Activated CD4-positive, alpha-beta T cell treated with anti-CD3 and anti-CD28 coated beads, Interleukin-2, amount 50 U/mL, for 16 hours (primary cell): Measurements from ENCODE around the gene TTLL11.
"Not testable (repeated sequence)": the region's sequence is repeated elsewhere in the genome, so short reads cannot be mapped to it uniquely, and the experiment has no call there.

Experiments used
- DNase-seq: peaks from one replicate; pipeline ENCODE4 v3.0.0-alpha.2; 2020

The TTLL11 gene

DNA sequence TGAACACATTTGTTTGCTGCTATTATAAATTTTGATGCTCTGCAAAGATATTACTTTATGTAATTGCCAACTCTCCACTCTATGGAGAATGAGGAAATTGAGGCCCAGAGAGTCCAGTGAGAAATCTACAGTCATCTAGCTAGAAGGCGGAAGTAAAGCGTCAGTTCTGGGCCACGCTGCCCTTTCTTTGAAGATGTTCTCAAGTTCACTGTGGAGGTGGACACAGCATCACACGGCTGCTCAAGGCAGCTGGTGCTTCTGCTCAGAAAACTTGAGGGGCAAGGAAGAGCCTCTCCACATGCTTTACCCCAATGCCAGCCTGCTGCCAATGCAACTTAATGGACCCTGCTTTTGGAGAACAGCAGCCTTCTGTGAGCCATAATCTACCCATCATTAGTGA, 96.3 kb downstream of the TTLL11 start:
- no peak for DNase-seq

DNA sequence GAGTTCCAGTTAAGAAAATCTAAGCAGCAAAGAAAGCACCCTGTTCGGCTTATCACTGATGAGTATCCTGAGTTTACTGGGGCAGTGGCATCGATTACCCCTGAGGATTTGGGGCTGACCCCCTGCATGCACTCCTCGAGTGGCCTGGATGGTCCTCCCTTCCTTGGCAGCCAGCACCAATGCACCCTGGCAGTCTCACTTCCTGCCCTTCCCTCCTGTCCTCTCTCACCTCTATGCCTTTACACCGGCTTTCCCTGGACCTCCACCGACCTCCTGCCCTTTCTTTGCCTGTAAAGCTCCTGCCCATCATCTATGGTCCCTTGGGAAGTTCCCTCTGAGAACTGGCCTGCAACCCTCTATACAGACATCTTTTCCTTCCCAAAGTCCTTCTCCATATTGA, 97.1 kb downstream of the TTLL11 start:
- DNase-seq = no peak

DNA sequence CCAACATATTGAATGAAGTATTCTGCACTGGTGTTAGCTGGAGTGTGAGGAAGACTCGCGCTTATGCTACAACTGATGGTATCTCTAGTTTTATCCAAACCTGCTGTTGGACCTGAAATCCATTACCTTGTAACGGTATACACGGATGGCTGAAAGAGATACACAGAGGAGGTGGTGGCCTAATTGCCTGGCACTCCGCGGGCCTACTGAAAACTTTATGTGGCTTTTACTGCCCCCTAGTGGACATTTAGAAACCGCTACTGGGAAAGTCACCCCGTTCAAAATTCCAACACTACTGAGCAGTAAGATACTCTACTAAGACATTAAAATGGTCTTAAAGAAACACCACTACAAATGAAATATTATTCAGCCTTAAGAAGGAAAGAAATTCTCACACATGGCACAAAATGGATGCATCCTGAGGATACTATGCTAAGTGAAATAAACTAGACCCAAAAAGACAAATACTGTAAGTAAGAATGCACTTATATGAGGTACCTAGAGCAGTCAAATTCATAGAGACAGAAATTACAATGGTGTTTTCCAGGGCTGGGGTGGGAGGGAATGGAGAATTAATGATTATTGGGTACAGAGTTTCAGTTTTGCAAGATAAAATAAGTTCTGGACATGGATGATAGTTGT, 100.4 kb downstream of the TTLL11 start:
- DNase-seq = peak; percentile 67

DNA sequence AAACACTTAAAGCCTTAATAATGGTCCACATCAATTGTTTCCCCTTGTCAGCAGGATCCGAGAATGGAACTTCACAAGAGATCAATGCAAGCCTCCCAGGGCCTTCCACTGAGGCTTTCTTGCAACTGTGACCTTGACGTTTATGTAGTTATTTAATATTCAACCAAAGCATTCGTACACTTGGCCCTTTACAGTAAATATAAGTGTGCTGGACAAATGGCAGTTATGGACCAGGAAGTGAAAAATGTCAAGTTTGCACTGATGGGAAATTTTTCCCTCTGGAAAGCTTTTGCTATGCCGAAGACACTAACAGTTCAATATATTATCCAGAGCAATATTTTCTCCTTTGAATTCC, 101.8 kb downstream of the TTLL11 start:
- no peak for DNase-seq

DNA sequence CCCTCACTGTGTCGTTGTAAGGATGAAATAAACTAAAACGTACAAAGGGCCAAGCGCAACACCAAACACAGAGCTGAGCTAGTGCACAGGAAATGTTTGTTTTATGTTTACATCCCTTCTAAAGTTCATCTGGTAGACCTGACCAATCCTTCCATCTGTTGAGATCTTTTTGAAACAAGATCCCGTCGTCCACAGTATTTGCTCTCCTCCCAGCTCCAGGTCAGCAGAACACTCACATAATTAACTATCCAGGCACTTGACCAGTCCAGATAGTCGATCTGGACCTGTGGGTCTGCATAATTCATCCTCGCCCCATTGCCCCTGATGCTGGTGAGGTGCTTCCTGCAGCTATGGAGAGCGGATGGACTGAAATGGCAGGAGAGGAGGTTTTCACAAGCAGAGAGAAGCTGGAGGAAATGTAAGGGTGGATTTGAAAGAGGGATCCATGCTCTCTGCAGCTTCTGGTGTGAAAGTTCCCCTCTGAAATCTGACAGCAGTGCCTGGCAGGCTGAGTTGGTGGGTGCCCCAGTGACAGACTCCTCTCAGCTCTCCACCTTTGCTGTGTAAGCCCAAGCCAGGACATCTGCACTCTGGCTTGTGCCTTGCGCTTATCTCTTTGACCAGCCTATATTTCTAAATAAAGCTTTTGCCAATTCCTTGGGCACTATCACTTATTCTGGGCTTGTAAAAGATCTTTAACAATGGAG, 102.4 kb downstream of the TTLL11 start:
- DNase-seq = no peak

DNA sequence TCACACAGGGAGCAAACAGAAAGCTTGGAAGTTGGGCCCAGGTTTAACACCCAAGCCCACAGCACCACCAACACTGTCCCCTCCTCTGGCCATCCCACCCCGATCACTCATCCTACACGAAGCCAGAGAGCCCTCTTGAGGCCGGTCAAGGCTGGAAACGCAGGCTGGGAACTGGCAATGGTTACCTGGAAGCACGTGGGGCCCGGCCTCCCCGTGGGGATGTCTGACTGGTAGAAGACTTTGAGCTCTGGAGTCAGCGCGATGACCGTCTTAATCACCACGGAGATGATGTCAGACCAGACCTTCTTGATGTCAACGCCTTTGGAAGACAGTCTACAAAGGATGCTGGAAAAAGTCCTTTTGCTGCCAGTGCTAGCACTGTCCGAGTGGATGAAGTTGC, 104.1 kb downstream of the TTLL11 start:
- DNase-seq = no peak

DNA sequence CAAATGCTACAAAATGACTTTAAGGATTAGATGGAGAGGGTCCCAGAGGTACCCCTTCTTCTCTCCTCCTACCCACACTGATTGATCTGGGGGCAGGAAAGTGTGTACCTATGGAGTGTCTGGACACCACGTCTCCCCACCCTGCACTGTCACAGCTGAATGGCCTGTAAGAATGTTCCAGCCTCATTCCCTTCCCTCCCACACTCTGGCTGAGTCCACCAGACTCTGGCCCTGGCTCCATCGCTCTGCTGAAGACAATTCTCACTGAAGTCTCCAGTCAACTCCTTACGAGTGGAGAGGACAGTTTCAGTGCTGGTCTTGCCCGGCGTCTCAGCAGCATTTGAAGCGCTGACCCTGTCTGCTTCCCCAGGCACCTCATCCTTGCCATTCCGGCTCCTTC, 105.8 kb downstream of the TTLL11 start:
- no peak for DNase-seq

DNA sequence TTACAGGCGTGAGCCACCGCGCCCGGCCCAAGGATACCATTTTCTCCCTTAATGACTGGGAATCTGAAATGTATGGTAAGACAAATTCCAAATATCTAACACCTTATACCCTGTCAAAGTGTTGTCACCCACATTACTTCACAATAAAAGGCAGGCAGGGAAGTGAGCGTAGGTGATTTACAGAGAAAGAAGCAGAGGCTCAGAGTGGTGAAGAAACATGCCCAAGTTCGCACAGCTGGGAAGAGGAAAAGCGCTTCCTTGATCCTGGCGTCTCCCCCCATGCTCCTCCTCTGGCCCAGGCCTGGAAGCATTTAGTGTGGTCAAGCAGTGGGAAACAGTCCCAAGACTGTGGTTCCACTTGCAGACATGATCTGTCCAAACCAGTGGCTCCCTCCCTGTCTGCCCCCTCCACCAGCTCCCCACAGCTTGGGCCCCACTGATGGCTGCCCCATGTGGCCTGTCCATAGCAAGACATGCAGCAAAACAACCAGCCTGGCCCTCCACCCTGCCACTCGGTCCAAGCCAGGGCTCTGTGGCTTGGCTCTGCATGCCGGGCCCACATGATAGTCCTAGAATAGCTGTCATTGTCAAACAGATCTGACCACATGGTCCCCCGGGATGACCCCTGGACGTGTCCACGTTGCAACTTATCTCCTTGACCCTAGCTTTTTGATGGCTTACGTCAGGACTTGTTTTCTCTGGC, 107.2 kb downstream of the TTLL11 start:
- DNase-seq = no peak

DNA sequence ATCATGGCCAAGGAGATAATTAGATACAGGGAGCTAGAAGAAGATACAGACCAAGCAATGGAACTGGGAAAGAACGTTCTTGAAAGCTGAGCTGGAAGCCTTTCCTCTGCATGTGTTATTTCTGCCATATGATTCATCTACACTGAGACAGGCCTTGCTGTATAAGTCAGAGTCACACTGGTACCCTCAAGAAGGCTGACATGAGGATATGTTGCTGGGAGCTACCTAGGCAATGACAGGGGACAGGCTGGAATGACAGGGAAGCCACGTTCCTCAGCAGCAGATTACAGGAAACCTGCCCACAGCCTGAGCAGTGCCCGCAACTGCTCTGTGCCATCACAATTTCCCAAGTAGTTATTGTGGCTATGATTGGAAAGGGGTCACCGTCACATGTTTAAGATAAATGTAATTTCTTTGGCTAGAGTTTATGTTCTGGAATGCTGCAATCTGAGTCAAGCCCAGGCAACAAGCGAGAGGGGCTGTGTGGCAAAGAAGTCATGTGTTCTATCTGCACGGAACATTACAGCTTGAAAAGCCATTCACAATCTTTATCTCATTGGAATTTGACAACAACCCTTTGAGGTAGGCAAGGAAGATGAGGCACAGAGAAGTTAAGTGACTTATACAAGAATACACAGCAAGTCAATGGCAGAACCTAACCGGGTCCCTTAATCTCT, 108.2 kb downstream of the TTLL11 start:
- DNase-seq = no peak

DNA sequence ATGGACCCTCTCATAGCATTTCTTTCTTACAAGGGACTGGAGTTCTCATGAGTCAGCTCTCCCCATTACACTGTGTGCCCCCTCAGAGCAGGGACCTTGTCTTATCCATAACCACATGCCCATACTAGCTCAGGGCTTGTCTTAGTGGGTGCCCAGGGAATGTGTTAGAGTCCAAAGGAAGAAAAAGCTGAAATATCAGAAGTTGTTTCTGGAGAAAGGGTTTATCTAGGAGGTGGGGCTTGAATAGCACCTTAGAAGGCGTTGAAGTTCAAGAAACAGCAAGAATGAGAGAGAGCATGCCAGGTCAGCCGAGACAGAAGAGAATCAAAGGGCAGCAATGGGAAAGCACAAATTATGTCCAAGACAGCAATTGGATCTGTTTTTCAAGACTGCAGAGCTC, 109.4 kb downstream of the TTLL11 start:
- DNase-seq = no peak

DNA sequence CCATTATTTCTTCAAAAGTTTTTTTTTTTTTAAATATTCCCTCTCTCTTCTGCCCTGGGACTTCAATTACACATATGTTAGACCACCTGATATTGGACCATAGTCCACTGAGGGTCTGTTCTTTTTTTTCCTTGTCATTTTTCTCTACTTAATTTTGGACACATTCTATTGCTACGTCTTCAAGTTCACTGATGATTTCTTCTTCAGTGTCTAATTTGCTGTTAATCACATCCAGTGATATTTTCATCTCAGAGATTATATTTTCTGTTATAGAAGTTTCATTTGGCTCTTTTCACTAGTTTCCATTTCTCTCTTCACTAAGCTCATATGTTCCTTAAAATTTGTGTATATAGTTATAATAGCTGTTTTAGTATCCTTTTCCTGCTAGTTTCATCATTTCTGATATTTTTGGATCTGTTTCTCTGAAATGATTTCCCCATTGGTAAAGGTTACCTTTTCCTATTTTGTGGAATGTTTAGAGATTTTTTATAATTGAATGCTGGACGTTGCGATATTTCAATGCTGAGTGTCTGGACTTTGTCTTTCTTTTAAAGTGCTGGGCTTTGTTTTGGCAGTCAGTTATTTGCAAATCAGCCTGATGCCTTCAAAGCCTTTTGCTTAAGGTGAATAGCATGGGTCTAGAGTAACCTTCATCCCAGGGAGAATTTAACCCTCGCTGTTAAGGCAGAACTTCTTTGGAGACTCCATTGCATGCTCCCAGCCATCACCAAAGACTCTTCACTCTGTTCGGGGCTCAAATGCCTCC, 111.8 kb downstream of the TTLL11 start:
- no peak for DNase-seq

DNA sequence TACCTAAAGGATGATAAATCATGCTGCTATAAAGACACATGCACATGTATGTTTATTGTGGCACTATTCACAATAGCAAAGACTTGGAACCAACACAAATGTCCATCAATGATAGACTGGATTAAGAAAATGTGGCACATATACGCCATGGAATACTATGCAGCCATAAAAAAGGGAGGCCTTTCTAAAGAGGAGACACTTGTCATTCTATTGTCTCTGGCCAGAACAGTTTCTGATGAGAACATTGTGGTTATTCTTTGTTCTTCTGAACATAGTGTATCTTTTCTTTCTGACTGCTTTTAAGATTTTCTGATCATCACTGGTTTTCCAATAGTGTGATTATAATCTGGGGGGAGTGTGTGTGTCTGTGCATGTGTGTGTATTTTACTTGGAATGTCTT, 112.4 kb downstream of the TTLL11 start:
- not testable (repeated sequence) for DNase-seq

DNA sequence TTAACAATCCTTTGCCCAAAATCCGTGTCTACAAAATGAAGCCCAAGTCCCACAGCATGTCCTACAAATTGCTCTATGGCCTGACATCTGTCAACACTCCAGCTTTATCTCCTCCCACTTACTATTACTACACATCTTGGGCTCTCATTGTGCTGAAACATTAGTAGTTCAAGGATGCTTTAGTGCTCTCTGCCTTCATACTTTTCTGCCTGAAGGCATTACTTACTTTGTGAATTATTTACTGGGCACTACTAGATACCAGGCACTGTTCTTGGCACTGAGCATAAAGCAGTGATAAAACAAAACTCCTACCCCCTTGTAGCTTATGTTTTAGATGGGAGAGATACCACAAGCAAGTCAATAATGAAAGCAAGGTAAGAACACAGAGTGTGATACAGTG, 113.4 kb downstream of the TTLL11 start:
- no peak for DNase-seq

DNA sequence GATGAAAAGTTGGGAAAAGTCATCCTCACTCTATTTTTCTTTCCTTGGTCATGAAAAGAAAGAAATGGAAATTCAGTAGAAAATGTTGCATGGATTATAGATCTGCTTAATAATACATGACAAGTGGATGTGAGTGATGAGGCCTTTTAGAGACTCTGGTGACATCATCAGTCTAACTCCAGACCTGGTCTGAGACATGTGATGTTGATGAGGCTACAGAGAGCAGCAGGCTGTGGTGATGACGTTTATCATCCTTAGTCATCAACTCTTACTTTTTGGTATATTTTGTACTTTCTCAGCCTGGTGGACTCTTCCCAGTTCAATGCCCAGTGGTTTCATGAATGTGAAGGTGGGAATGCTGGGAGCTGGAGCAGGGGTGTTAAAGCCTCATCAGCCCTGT, 116.4 kb downstream of the TTLL11 start:
- DNase-seq = no peak

DNA sequence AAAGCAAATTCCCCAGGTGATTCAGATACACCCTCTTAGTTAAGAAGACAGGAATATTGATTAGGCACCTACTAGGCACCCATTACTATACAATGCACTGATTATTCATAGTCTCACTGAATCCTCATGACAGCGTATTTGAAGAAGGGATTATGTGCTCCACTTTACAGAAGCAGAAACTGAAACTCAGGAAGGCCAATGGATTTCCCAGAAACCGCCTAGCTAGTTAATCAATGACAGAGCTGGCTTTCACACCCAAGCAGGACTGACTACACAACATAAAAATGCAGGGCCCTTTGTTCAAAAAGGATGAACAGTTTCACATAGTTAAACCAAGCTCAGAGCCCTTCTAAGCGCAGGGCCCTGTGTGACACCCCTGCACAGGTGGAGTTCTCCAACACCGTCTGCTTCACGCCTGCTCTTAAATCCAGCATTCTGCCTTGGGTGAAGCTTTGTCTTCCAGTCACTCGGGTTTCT, 117.3 kb downstream of the TTLL11 start:
- DNase-seq = no peak

DNA sequence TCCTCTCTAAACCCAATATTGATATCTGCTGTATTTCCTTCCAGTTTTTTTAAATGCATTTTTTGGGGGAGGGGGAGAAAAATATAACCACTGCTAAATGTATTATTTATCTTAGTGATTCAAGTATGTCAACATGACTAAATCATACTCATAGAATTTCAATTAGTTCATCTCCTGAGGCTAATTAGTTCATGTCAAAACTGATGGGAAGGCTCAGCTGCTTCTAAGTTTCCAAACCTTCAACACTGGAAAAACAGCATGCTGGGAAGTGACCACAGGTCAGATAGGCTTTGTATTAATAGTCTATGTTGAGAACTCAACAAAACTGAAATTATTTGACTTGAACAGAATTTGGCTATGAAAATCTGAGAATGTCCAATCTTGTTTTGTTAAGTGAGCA, 118.7 kb downstream of the TTLL11 start:
- DNase-seq = no peak

DNA sequence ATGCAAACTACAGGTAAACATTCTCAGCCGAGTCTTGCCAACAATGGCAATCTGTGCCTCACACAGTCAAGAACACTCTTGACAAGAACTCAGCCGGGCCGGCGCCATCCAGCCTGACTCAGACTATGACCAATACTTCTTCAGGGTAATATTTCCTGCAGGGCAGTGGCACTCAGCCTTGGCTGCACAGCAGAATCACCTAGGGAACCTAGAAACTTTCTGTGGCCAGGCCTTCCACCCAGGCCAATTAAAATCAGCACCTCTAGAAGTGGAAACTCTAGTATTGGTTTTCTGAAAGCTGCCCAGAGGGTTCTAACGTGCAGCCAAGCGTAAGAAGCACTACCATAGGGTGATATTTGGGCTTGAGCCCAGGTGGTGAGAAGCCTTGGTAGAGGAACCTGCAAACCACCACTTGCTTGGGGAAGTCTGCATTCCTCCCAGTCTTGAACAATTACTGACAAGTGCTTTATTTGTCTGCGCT, 120.6 kb downstream of the TTLL11 start:
- no peak for DNase-seq

DNA sequence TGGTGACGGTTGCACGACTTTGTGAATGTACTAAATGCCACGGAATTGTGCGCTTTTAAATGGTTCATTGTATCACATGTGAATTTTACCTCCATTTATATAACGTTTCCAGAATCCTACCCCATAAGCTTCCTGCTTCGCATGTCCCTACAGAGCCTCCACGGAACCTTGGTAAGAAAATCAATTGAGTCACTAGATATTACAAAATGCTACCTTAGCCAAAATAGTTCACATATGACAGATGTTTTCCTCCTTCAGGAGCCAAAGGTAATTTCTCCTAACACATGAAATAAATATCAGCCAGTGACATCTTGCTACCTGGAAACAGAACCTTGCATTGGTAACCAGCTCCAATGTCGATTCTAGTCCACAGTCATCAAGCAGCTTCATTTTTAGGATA, 125.1 kb downstream of the TTLL11 start:
- no peak for DNase-seq

DNA sequence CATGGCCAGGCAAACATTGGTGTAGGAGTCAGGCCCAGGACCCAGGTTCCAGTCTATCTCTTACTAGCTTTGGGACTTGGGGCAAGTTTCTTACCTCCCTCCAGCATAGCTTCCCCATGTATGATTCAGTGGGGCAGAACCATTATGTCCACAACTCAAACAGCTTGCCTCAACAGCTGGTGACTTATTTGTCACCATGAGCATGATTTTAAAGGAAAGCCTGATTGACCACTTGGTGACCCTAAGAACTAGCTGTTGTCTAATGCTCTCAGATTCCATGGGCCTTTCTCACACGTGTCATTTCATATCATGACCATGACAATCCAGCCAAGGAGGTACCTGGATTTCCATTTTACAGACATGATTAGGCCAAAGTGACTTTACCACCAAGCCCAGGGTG, 126.4 kb downstream of the TTLL11 start:
- DNase-seq = no peak

DNA sequence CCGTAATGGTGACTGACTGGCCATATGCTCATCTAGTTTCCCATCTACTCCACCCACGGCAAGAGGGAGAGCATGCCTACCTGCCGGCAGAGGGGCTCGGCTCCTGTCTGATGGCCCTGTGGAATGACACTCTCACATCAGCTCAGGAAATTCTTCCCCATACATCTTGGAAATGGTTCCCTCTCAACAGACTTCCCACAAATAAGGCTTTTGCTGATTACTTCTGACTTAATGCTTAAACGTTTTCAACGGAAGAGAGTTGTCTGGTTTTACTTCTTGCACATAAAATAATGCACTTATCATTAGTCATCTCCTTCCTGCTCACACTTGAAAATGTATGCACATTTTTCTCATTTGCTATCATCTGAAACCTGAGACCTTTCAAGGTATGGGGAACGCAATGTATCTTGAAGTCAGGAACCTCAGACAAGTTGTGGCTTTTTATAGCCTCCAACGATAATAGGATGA, 129.5 kb downstream of the TTLL11 start:
- DNase-seq = no peak

DNA sequence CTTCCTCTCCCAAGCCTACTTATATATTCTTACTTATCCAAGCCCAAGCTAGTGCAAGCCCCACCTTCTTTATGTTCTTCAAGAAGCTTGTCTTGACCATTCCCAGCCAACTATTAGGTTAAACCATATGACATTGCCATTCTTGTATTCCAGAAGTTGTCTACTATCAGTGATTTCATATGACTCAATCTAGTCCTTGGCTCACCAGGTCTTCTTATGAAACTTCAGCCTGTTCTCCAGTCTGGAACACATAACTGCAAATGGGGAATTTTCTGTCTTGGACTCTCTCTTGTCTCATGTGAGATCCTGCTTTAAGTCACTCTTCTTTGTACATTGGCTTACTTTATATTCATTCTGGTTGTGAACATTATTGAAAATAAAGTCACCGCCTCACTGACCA, 130.7 kb downstream of the TTLL11 start:
- no peak for DNase-seq

DNA sequence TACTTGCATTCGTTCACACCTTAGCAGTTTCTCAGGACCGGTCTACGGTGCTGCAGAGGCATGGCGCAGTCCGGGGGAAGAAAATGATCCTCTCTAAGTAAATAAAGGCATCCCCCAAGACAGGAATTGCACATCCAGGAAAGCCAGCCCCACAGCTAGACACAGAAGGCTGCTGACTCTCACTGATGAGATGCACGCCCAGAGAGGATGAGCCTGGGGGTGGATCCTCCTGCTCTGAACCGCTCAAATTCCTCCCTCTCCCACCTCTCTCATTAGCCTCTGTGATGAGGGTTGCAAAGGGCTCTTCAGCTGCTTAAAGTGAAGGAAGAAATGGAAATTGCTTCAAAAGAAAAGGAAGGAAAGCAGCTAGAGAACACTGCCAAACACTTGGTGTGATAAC, 132.4 kb downstream of the TTLL11 start:
- no peak for DNase-seq

DNA sequence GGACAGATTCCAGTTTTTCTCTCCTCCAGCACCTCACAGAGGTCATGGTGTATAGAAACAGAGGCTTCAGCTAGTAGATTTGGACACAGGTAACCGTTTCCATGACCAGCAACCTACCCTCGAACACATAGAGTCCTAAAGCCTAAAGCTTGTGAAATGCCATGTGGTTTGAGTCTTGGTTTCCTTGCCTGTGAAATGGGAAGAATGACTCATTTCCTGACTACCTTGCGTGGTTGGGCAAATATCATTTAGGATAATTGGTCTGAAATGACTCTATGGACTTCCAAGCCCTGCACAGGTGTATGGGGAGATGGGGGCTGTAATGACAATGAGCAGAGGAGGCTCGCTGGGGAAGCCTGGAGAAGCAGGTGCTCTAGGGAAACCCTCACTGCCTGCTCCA, 134.6 kb downstream of the TTLL11 start:
- DNase-seq = peak; percentile 18
